Heart left ventricle (tissue), 16 donors: ENCODE data around the gene CYTH4. TPM values are rescaled to one million over a fixed set of nuclear protein-coding genes. Genes with fewer than 3 reads are reported as not detected.

Source experiments
- ATAC-seq, 4 donors: fragments of 200-7000 bp; cut with Tn5 transposase; one replicate each; pipeline ENCODE4 v1.9.1; 2020 to 2022; ENCODE audit warnings: moderate library complexity in 4 of 4, mild to moderate bottlenecking in 3 of 4, moderate number of reproducible peaks in 1 of 4
- DNase-seq, 5 donors: peaks; one replicate each; pipeline ENCODE4 v3.0.0-alpha.2; 2020
- H3K27ac ChIP-seq, 12 donors: fragments of 200-600 bp; sonication (generic) in 4 of 12; one replicate each; pipeline versions ENCODE4 v1.5.0 to v1.8.0; 2016 to 2022; ENCODE audit warnings: mild to moderate bottlenecking in 2 of 12
- H3K27me3 ChIP-seq, 9 donors: fragments of 200-600 bp; sonication (generic) in 2 of 9; one replicate each; pipeline versions ENCODE4 v1.5.1 to v1.8.0; 2016 to 2022; ENCODE audit warnings: mild to moderate bottlenecking in 3 of 9
- H3K36me3 ChIP-seq, 9 donors: fragments of 200-600 bp; sonication (generic) in 2 of 9; one replicate each; pipeline versions ENCODE4 v1.5.0 to v1.8.0; 2018 to 2022; ENCODE audit warnings: mild to moderate bottlenecking in 2 of 9
- H3K4me1 ChIP-seq, 12 donors: fragments of 200-600 bp; sonication (generic) in 4 of 12; one replicate each; pipeline versions ENCODE4 v1.5.0 to v1.8.0; 2016 to 2022; ENCODE audit warnings: mild to moderate bottlenecking in 3 of 12
- H3K4me3 ChIP-seq, 12 donors: fragments of 200-600 bp; sonication (generic) in 4 of 12; one replicate each; pipeline versions ENCODE4 v1.5.0 to v1.8.0; 2017 to 2022; ENCODE audit warnings: mild to moderate bottlenecking in 9 of 12, moderate library complexity in 4 of 12
- H3K9me3 ChIP-seq, 12 donors: fragments of 200-600 bp; sonication (generic) in 4 of 12; one replicate each; pipeline versions ENCODE4 v1.5.0 to v1.8.0; 2016 to 2022; ENCODE audit warnings: mild to moderate bottlenecking in 1 of 12
- CTCF ChIP-seq, 12 donors: fragments of 200-600 bp; sonication (generic) in 4 of 12; IDR thresholded peaks; one replicate each; pipeline versions ENCODE4 v1.5.0 to v1.8.0; 2018 to 2022; ENCODE audit warnings: antibody characterized with exemption in 12 of 12, mild to moderate bottlenecking in 5 of 12
- POLR2A ChIP-seq, 2 donors: fragments of 450-650 bp; IDR thresholded peaks; one replicate each; pipeline ENCODE4 v1.6.1; 2017; ENCODE audit warnings: antibody characterized with exemption in 2 of 2, mild to moderate bottlenecking in 2 of 2, moderate library complexity in 2 of 2
- WGBS, 4 donors: extraction: QIAGEN DNeasy Blood & Tissue Kit in 2 of 4; methylation state at CpG; one replicate each; pipeline versions ENCODE4 v1.1.5 to v1.1.7; 2013 to 2018; 5-methylcytosine and 5-hydroxymethylcytosine counted together
- intact Hi-C, 10 donors: fragments of 100-400 bp; cut with DNase I; formaldehyde crosslinking; loops; one replicate each; pipeline versions ENCODE4 v1.11.1 to v1.14.2; 2022
- polyA plus RNA-seq, 2 donors: library from polyadenylated mRNA; stranded (reverse); fragments of 200-250 nt; gene quantifications; one replicate each; pipeline ENCODE4 v1.2.3, GENCODE V29; 2013
- total RNA-seq, 9 donors: library from RNA; depleted of rRNA in 2 of 9; stranded (reverse); fragments of >200 nt in 2 of 9; fragmentation: NEBNext Ultra II Directional in 3 of 9; extraction: Animal tissue kit (Norgen Biotek cat#: 25700) in 3 of 9; gene quantifications; one replicate each; pipeline versions ENCODE4 v1.1.0 to v1.2.4, GENCODE V29; 2016 to 2023
- donor health status: ischemic (EF 13 %, LVEDD 7.1; RV severe dilation, severe dysfunction).
- donor health status: healthy with polysubstance abuse.
- donor health status: DM: no; HTN: yes; CAD: no.
- donor health status: DM: no; HTN: no; CAD: no.
- donor health status: ischemic (EF 25% LVEDD 6.9; RV normal size, moderate dysfunction).
- donor health status: ischemic (EF 25% LVEDD 5.7; RV mildly dilated, moderate dysfunction).
- donor health status: healthy.
- donor health status: DM: yes; HTN: yes; CAD: no.
- donor health status: ischemic (EF 35%, LVEDD 5.7; RV mildly dilated, moderate dysfunction).
- donor health status: nonischemic (EF 11% LVEDD 7.7; RV severe dilation, severe dysfunction).
- donor health status: DM: yes; HTN: yes; CAD: no.
- donor health status: PGD.
- donor health status: ischemic (EF 29% LVEDD 5.4; RV normal size, mild dysfunction).
- donor health status: nonischemic (EF 23%, LVEDD 6.1; RV moderate dilation, normal function).

CYTH4 gene
- total and polyA plus RNA-seq, 11 donors = 2.4 to 57.8 (median 4.3) TPM

GRCh38 chr22:37279331-37280181 lies 2.8 kb upstream of the CYTH4 start:
- intact Hi-C loops = no loop called here
- no peak for ATAC-seq
- Histone ChIP-seq H3K4me1 (peaks cover 0 to 52% (median 0%) of the 10 kb centered on the region in 12 donors), H3K36me3 (no peaks in the 10 kb centered on the region), H3K4me3 (no peak overlapping the region), H3K27ac (peak overlapping the region in 1 of 12 donors; percentile 52), H3K27me3 (peaks cover 0 to 76% (median 4%) of the 10 kb centered on the region in 9 donors), H3K9me3 (no peaks in the 10 kb centered on the region)
- 72 to 74% (median 72%) methylated on average over 17 of the region's 17 CpGs for WGBS, 4 donors
- DNase-seq = peak in 1 of 5 donors; percentile 14
- TF ChIP-seq CTCF (IDR thresholded peaks at IDR 0.05) (no peak), POLR2A (IDR thresholded peaks at IDR 0.05) (no peak)

GRCh38 chr22:37280718-37281117 lies 1.6 kb upstream of the CYTH4 start:
- H3K27ac ChIP-seq = peak overlapping the region in 1 of 12 donors; percentile 52
- peaks cover 0 to 69% (median 4%) of the 10 kb centered on the region in 9 donors for H3K27me3 ChIP-seq
- intact Hi-C loops = no loop called here

GRCh38 chr22:37281195-37281594 lies 1.1 kb upstream of the CYTH4 start:
- Histone ChIP-seq H3K4me3 (peak overlapping the region in 1 of 12 donors; percentile 73), H3K4me1 (peaks cover 0 to 53% (median 0%) of the 10 kb centered on the region in 12 donors), H3K36me3 (peaks cover 0 to 5% (median 0%) of the 10 kb centered on the region in 9 donors), H3K27ac (peak overlapping the region in 3 of 12 donors; percentile 38 to 94 (median 47)), H3K27me3 (peaks cover 0 to 64% (median 4%) of the 10 kb centered on the region in 9 donors), H3K9me3 (no peaks in the 10 kb centered on the region)
- ATAC-seq = no peak
- intact Hi-C loops = no loop called here
- no peak for DNase-seq
- WGBS, 4 donors = 82 to 96% (median 89%) methylated on average over 7 of the region's 7 CpGs
- no peak for TF ChIP-seq POLR2A (IDR thresholded peaks at IDR 0.05)
- no peak for TF ChIP-seq CTCF (IDR thresholded peaks at IDR 0.05)

More at GRCh38 chr22:37280718-37281117, 1.6 kb upstream of the CYTH4 start:
- WGBS, 4 donors = 95 to 99% (median 95%) methylated on average over 5 of the region's 5 CpGs
- Histone ChIP-seq H3K4me1 (peaks cover 0 to 49% (median 0%) of the 10 kb centered on the region in 12 donors), H3K4me3 (no peak overlapping the region), H3K9me3 (no peaks in the 10 kb centered on the region), H3K36me3 (peaks cover 0 to under 1% (median 0%) of the 10 kb centered on the region in 9 donors)
- DNase-seq = no peak
- no peak for ATAC-seq
- TF ChIP-seq POLR2A (IDR thresholded peaks at IDR 0.05) (no peak), CTCF (IDR thresholded peaks at IDR 0.05) (no peak)

- DNase-seq = peak in 1 of 5 donors; percentile 19
- peaks cover 0 to 59% (median 4%) of the 10 kb centered on the region in 9 donors for H3K27me3 ChIP-seq
- H3K4me1 ChIP-seq = peaks cover 0 to 55% (median 0%) of the 10 kb centered on the region in 12 donors
- no peaks in the 10 kb centered on the region for H3K9me3 ChIP-seq
- peak overlapping the region in 7 of 12 donors; percentile 31 to 73 (median 48) for H3K4me3 ChIP-seq
- ATAC-seq = no peak
- intact Hi-C loops = no loop called here
- TF ChIP-seq CTCF (IDR thresholded peaks at IDR 0.05) (no peak), POLR2A (IDR thresholded peaks at IDR 0.05) (no peak)
- WGBS, 4 donors = 79 to 84% (median 80%) methylated on average over 12 of the region's 12 CpGs
- peak overlapping the region in 4 of 12 donors; percentile 37 to 94 (median 42) for H3K27ac ChIP-seq
- peaks cover 0 to 10% (median 0%) of the 10 kb centered on the region in 9 donors for H3K36me3 ChIP-seq
Measured at GRCh38 chr22:37281646-37282384, 493 bp upstream of the CYTH4 start.
